ENCODE results near the gene CD81.

Gene CD81

DNA sequence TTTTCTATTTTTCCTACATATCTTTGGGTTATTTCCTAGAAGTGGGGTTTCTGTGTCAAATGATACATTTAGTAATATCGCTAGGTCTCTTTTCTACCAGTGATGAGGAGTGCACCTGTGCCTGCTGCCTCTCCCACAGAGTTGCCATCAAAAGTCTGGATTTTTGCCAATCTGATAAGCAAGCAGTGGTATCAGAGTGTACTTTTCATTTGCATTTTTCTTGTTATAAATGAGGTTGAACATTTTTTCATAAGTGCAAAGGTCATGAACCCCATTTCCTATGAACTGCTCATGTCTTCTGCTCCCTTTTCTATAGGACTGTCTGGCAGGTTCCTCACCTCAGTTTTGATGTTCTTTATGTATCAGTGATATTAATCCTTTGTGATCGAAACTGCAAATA is 65.5 kb downstream of the CD81 start:
- DNase-seq, result no peak

DNA sequence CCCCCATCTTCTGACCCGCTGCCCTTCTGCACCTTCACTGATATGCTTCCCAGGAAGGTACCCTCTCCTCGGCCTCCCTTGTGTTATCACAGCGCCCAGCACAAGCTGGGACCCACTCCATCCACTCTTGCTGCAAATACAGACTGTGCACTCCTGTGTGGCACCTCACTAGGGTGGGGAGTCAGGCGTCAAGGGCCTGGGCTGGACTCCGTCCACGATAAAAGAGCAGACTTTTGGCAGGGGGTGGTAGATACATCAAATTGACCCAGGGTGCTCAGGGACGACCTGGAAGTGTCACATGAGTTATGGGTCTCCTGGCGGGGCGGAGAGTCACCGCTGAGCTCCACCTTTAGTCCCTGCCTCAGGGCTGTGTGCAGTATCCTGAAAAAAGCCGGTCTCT is 66.3 kb downstream of the CD81 start:
- DNase-seq, result no peak

DNA sequence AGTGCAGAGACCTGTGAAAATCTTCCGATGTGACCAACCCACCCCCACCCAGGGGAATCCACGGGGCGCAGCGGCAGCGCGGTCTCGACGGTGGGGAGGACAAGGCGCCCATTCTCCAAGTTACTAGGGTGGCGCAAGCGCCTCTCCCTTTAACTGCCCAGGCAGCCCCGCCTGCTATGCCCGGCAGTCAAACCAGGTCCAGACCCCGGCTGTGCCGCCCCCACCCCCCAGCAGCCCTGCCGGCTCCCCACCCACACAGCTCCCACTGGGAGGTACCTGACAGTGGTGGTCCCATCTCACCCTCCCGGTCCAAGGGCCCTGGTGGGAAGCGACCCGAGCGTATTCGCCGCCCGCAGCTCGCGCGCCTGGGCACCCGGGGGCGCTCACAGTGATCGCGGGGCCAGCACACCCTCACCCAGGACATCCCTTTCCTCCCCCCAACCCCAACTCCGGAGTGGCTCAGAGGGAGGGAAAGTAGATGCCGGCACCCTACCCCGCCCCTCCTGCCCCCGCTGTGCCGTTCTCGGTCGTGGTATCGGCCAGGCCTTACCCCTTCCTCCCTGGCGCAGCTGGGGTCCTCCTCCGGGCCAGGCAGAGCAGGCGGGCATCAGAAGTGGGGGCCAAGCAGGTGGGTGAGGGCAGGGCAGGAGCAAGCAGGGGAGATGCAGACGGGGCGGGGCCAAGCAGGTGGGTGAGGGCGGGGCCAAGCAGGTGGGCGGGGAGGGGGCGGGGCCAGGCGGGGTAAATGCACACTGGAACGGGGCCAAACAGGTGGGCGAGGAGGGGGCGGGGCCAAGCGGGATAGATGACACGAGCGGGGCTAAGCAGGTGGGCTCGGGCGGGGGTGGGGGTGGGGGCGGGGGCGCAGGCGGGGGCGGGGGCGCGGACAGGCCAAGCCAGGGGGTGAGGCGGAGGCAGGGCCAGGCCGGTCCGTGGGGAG is 67.0 kb downstream of the CD81 start, which contains the start of gene TRPM5:
Gene TRPM5 (minus strand): TSS at position 634 of the 940 bp plus-strand sequence. CDS start 21,478 bp downstream, outside the sequence.
- DNase-seq, result no peak

GRCh38 chr11:2444821-2445745 is 68.0 kb downstream of the CD81 start, which contains the start of gene KCNQ1:
TSS of gene KCNQ1 (plus strand) at chr11:2445008. CDS start at chr11:2445099, 91 bp downstream.
- no peak for DNase-seq

DNA sequence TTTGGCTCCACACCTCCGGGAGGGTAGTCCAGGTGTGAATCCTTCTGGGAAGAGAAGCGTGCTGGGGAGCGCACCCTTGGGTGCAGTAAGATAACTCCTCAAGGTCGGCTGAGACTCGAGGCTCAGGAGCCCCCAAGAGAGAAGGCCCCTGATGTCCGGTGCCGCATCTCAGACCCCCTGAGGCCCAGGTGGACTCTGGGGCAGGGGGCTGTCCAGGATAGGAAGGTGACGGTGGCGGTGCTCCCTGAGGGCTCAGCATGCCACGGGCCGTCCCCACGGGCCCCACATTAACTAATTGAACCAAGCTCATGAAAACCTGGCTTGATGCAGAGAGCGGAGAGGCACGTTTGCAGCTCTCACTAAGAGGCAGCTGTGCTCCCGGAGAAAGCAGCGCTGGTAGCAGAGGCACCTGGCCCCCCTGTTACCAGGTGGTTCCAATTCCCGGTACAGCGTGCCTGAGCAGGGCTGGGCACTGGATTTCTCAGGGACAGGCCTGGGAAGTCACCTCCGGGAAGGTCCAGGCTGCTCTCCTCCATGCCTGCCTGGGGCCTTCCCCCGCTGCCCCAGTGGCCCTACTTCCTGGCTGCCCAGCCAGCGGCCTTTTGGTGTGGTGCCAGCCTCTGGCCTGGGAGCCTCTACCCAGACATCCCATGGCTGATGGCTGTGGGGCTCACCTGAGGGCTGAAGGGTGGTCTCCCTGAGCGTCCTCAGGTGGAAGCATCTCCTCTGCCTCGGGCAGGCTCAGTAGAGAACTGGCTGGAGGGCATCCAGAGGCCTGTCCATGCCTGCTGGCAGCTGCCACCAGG is 68.8 kb downstream of the CD81 start:
- no peak for DNase-seq

GRCh38 chr11:2446590-2447252 is 69.6 kb downstream of the CD81 start:
- no peak for DNase-seq
